Panc1 (cell line): ENCODE results near the gene HOXA11. TPM values are rescaled to one million over a fixed set of nuclear protein-coding genes. Genes with fewer than 3 reads are reported as not detected.
A peak's percentile ranks its signal among the peaks of the same experiment; 100 is the strongest.

ENCODE experiments used
- ATAC-seq: fragments of 200-7000 bp; cut with Tn5 transposase; 2 replicates; pipeline ENCODE4 v1.9.1; 2020; ENCODE audit warnings: mild to moderate bottlenecking, moderate library complexity
- BruUV-seq: library from RNA; stranded (reverse); fragments of 400-500 nt; replicated peaks from 2 replicates; lab custom pipeline; 2021; lab: Mats Ljungman, UMichigan
- CTCF ChIA-PET: fragments of 300-600 bp; sonication (Branson Sonifier 250); formaldehyde crosslinking; loops from one replicate; lab custom pipeline; 2022; ENCODE audit warnings: antibody characterized with exemption; lab: Charles Lee
- POLR2A ChIA-PET: fragments of 300-600 bp; sonication (Branson Sonifier 250); formaldehyde crosslinking; loops from one replicate; lab custom pipeline; 2022; ENCODE audit warnings: antibody characterized with exemption; lab: Charles Lee
- DNase-seq: peaks from one replicate; pipeline ENCODE4 v3.0.0-alpha.2; 2010; ENCODE audit warnings: low read depth, low spot score
- H3K27ac ChIP-seq: 2 replicates; pipeline ENCODE4 v1.5.1; 2011; ENCODE audit warnings: mild to moderate bottlenecking, low read length, inconsistent platforms
- H3K27me3 ChIP-seq: fragments of 200-500 bp; sonication (Bioruptor generic); 2 replicates; pipeline ENCODE4 v1.6.0; 2014; ENCODE audit warnings: low read length, inconsistent platforms; ENCODE audit not compliant: control insufficient read depth, insufficient read depth
- H3K36me3 ChIP-seq: fragments of 200-500 bp; sonication (Bioruptor generic); 2 replicates; pipeline ENCODE4 v1.5.1; 2014; ENCODE audit warnings: inconsistent platforms, mild to moderate bottlenecking, low read length, moderate library complexity; ENCODE audit not compliant: control insufficient read depth, insufficient read depth
- H3K4me1 ChIP-seq: 2 replicates; pipeline ENCODE4 v1.5.1; 2011; ENCODE audit warnings: inconsistent platforms, mild to moderate bottlenecking, low read length, moderate library complexity; ENCODE audit not compliant: control insufficient read depth, insufficient read depth
- H3K4me3 ChIP-seq, 2 experiments: 2 replicates each; pipeline ENCODE4 v1.5.1; 2011 to 2012; ENCODE audit warnings: low read depth in 2 of 2, low read length in 2 of 2, mild to moderate bottlenecking in 2 of 2, inconsistent platforms in 1 of 2, moderate library complexity in 1 of 2
- H3K9me3 ChIP-seq: fragments of 200-500 bp; sonication (Bioruptor generic); 2 replicates; pipeline ENCODE4 v1.5.1; 2014; ENCODE audit warnings: low read depth, mild to moderate bottlenecking, inconsistent platforms, low read length, moderate library complexity; ENCODE audit not compliant: control insufficient read depth, insufficient read depth
- POLR2AphosphoS5 ChIP-seq: IDR thresholded peaks from 2 replicates; pipeline ENCODE4 v1.6.1; 2012; ENCODE audit warnings: mild to moderate bottlenecking, low read depth, low read length, moderate library complexity
- SIN3A ChIP-seq: IDR thresholded peaks from 2 replicates; pipeline ENCODE4 v1.6.1; 2012; ENCODE audit warnings: low read depth, mild to moderate bottlenecking, low read length, moderate library complexity, borderline replicate concordance; ENCODE audit not compliant: insufficient read depth
- TCF7L2 ChIP-seq: IDR thresholded peaks from 2 replicates; pipeline ENCODE4 v1.6.1; 2011; ENCODE audit warnings: mild to moderate bottlenecking, low read depth, low read length, inconsistent platforms
- in situ Hi-C: cut with HindIII; loops from 2 replicates; pipeline ENCODE4 v1.10.0; 2016; ENCODE audit warnings: low sequenced_read_pairs, low pct_unique_long_range_greater_than_20kb
- intact Hi-C: fragments of 100-400 bp; cut with micrococcal nuclease; formaldehyde crosslinking; loops from one replicate; pipeline ENCODE4 v1.10.0; 2022; ENCODE audit not compliant: unreplicated experiment
- total RNA-seq: library from RNA; stranded (reverse); gene quantifications from one replicate; pipeline ENCODE4 v1.2.1, GENCODE V29; 2021; ENCODE audit not compliant: unreplicated experiment
- TF ChIP-seq, protein P1 (sequence below), 2 experiments: IDR thresholded peaks; 2 replicates each; pipeline ENCODE4 v1.6.1; 2011 to 2012; ENCODE audit warnings: low read depth in 2 of 2, control low read depth in 1 of 2, low read length in 1 of 2, mild to moderate bottlenecking in 1 of 2, moderate library complexity in 1 of 2; ENCODE audit not compliant: insufficient read depth in 1 of 2
- TF ChIP-seq, protein P2 (sequence below): fragments of 450-650 bp; IDR thresholded peaks from 2 replicates; pipeline ENCODE4 v1.5.1; 2017; ENCODE audit warnings: mild to moderate bottlenecking

Gene HOXA11
- total RNA-seq, 1 experiment from 2014 or later, result 0.57 TPM

DNA sequence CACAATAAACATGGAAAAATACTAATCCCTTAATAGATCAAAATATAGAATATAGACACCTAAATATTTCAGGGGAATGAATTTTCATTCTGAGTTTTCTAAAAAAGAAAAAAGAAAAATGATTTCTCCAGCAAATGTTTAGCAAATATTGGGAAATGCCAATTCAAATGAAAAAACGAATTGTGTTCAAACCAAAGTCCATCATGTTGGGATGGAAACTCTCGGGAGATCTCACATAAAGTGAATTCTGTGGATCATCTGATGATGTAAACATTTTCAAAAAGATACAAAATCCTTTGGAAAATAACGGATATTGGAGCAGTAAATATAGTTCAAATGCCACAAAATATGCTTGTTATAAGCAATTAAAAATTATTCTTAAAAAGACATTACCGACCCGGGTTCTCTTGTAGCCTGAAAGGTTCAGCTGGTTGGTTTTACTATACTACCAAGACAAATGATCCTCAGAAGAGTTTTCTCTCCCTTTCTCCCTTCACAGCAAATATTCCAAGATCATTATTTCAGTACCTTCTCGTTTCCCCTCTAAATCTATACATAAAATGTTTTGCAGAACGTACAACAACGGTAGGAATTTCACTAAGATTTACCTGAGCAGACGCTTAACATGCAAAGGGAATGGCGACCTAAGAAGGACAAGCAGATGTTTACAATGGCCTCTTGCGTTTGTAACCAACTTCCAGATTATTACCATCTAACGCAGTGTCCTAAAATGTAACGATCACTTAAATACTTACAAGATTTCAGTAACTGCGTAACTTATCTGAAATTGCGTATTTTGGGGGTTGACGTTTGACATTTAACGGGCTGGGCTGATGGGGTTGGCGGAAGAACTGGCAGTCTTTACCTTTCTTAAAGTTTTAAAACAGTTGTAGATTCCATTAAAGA, 12.4 kb upstream of the HOXA11 start:
- DNase-seq, result no peak
- no peak for ATAC-seq
- ChIA-PET CTCF (interaction anchor here (0.5 kb wide), 1 partner anchor 452 kb away, joined by 5 read pairs; no protein-coding TSS in a partner anchor), POLR2A (no interaction called here)
- peaks cover 17% of the 10 kb centered on the region for H3K4me1 ChIP-seq
- H3K27me3 ChIP-seq, result no peaks in the 10 kb centered on the region; the same call in 1 of the 2 replicates
- H3K9me3 ChIP-seq, result no peaks in the 10 kb centered on the region
- peaks cover 2% of the 10 kb centered on the region; the same call in 1 of the 2 replicates for H3K36me3 ChIP-seq
- intact Hi-C loops, result loop anchor here (2.0 to 5.0 kb wide), 5 partner anchors 379 to 900 kb away; no protein-coding TSS in a partner anchor
- BruUV-seq, result no TSS peak
- no peak overlapping the region for H3K27ac ChIP-seq
- H3K4me3 ChIP-seq, result no peak overlapping the region
- TF ChIP-seq TCF7L2 (no peak), SIN3A (no peak), POLR2AphosphoS5 (no peak)
- TF ChIP-seq, protein P1, sequence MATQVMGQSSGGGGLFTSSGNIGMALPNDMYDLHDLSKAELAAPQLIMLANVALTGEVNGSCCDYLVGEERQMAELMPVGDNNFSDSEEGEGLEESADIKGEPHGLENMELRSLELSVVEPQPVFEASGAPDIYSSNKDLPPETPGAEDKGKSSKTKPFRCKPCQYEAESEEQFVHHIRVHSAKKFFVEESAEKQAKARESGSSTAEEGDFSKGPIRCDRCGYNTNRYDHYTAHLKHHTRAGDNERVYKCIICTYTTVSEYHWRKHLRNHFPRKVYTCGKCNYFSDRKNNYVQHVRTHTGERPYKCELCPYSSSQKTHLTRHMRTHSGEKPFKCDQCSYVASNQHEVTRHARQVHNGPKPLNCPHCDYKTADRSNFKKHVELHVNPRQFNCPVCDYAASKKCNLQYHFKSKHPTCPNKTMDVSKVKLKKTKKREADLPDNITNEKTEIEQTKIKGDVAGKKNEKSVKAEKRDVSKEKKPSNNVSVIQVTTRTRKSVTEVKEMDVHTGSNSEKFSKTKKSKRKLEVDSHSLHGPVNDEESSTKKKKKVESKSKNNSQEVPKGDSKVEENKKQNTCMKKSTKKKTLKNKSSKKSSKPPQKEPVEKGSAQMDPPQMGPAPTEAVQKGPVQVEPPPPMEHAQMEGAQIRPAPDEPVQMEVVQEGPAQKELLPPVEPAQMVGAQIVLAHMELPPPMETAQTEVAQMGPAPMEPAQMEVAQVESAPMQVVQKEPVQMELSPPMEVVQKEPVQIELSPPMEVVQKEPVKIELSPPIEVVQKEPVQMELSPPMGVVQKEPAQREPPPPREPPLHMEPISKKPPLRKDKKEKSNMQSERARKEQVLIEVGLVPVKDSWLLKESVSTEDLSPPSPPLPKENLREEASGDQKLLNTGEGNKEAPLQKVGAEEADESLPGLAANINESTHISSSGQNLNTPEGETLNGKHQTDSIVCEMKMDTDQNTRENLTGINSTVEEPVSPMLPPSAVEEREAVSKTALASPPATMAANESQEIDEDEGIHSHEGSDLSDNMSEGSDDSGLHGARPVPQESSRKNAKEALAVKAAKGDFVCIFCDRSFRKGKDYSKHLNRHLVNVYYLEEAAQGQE (IDR thresholded peaks at IDR 0.05; ENCODE audit: insufficient read depth in 1 of 2, low read depth in 2 of 2, low read length in 1 of 2), result no peak
- TF ChIP-seq, protein P2, sequence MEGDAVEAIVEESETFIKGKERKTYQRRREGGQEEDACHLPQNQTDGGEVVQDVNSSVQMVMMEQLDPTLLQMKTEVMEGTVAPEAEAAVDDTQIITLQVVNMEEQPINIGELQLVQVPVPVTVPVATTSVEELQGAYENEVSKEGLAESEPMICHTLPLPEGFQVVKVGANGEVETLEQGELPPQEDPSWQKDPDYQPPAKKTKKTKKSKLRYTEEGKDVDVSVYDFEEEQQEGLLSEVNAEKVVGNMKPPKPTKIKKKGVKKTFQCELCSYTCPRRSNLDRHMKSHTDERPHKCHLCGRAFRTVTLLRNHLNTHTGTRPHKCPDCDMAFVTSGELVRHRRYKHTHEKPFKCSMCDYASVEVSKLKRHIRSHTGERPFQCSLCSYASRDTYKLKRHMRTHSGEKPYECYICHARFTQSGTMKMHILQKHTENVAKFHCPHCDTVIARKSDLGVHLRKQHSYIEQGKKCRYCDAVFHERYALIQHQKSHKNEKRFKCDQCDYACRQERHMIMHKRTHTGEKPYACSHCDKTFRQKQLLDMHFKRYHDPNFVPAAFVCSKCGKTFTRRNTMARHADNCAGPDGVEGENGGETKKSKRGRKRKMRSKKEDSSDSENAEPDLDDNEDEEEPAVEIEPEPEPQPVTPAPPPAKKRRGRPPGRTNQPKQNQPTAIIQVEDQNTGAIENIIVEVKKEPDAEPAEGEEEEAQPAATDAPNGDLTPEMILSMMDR, result no peak
- in situ Hi-C loops, result no loop called here

DNA sequence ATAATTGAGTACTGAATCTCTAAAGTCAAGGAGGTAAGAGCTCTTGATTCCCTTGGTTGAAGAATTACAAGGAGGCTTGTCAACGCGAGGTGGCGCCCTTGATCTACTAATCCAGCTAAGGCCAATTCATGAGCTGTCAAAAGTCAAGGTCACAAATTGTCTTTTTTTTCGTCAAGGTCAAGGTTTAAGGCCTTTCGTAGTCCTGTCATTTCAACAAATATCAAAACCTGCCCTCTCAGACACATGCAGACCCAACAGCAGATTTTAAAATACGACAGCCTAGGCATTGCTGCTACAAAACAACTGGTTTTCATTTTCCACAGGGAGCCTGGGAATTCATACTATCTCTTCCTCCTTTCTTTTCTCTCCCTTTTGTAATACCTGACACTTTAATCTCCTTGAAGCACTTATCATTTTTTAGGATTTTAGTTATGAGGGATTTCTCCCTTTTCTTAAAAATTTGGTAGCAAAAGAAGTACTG, 11.3 kb upstream of the HOXA11 start:
- ATAC-seq, result no peak
- TF ChIP-seq, protein P2, result peak; percentile 89
- TF ChIP-seq TCF7L2 (no peak), SIN3A (no peak)
- TF ChIP-seq, protein P1 (IDR thresholded peaks at IDR 0.05; ENCODE audit: insufficient read depth in 1 of 2, low read depth in 2 of 2, low read length in 1 of 2), result no peak
- POLR2A ChIA-PET, result no interaction called here

More for the DNA sequence above, 11.3 kb upstream of the HOXA11 start:
- Histone ChIP-seq H3K4me1 (peaks cover 10% of the 10 kb centered on the region), H3K27ac (no peak overlapping the region), H3K36me3 (peaks cover 2% of the 10 kb centered on the region; the same call in 1 of the 2 replicates), H3K4me3 (no peak overlapping the region), H3K9me3 (no peaks in the 10 kb centered on the region), H3K27me3 (no peaks in the 10 kb centered on the region; the same call in 1 of the 2 replicates)
- in situ Hi-C loops, result no loop called here
- peak; percentile 66 for DNase-seq
- CTCF ChIA-PET, result interaction anchor here (0.6 to 1.4 kb wide), 13 partner anchors 14 to 900 kb away, joined by 3 to 5 read pairs (median 4); no protein-coding TSS in a partner anchor
- intact Hi-C loops, result loop anchor here (1.0 to 5.0 kb wide), 6 partner anchors 380 to 901 kb away; no protein-coding TSS in a partner anchor
- BruUV-seq, result no TSS peak
